Measurements from ENCODE around the gene LRFN2. TPM values are rescaled to one million over a fixed set of nuclear protein-coding genes. Genes with fewer than 3 reads are reported as not detected.

LRFN2 gene
- total and polyA plus RNA-seq, 4 donors, result 0.01 to 0.06 TPM; not detected in 2

GRCh38 chr6:40486576-40486975 lies 100.6 kb downstream of the LRFN2 start:
- no peaks in the 10 kb centered on the region for H3K9me3 ChIP-seq (ENCODE audit: control insufficient read depth in 4 of 4, insufficient read depth in 3 of 4, low read length in 3 of 4)
- no peaks in the 10 kb centered on the region for H3K27me3 ChIP-seq (ENCODE audit: control insufficient read depth in 3 of 3, insufficient read depth in 3 of 3, low read length in 2 of 3)
- H3K9ac ChIP-seq (ENCODE audit: insufficient read depth in 1 of 2, low read length in 2 of 2), result no peak overlapping the region
- no peak overlapping the region for H3K4me3 ChIP-seq
- WGBS, 2 donors, result 80 to 89% methylated on average over 4 of the region's 4 CpGs
- DNase-seq, result no peak
- H3K27ac ChIP-seq (ENCODE audit: low read depth in 1 of 2, low read length in 1 of 2), result no peak overlapping the region
- no peaks in the 10 kb centered on the region for H3K36me3 ChIP-seq (ENCODE audit: control insufficient read depth in 4 of 4, insufficient read depth in 4 of 4, low read length in 4 of 4)
- ATAC-seq (ENCODE audit: insufficient read depth, low FRiP score), result no peak
- peaks cover 0 to 8% (median 0%) of the 10 kb centered on the region in 5 donors for H3K4me1 ChIP-seq (ENCODE audit: control insufficient read depth in 5 of 5, insufficient read depth in 5 of 5, low read length in 5 of 5)
- TF ChIP-seq, protein P1, sequence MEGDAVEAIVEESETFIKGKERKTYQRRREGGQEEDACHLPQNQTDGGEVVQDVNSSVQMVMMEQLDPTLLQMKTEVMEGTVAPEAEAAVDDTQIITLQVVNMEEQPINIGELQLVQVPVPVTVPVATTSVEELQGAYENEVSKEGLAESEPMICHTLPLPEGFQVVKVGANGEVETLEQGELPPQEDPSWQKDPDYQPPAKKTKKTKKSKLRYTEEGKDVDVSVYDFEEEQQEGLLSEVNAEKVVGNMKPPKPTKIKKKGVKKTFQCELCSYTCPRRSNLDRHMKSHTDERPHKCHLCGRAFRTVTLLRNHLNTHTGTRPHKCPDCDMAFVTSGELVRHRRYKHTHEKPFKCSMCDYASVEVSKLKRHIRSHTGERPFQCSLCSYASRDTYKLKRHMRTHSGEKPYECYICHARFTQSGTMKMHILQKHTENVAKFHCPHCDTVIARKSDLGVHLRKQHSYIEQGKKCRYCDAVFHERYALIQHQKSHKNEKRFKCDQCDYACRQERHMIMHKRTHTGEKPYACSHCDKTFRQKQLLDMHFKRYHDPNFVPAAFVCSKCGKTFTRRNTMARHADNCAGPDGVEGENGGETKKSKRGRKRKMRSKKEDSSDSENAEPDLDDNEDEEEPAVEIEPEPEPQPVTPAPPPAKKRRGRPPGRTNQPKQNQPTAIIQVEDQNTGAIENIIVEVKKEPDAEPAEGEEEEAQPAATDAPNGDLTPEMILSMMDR (IDR thresholded peaks at IDR 0.05; ENCODE audit: control extremely low read depth, extremely low read depth), result no peak

DNA sequence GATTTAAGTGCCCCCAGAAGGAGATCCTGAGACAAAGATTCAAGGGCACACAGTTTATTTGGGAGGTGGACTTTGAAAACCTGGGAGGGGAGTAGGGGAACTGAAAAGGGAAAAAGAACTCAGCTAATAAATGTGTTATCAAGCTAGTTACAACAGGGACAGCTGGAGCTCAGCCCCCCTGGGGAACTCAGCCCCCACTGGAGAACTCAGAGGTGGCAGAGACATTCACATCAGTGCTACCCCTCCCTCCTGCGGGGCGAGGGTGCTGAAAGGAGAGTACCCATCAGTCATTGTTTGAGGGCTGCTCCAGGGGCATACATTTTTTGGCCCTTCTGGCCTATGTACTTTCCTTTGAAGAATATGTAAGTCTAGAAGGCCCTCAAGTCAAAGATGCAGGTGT lies 101.4 kb downstream of the LRFN2 start:
- DNase-seq, result no peak
- no peak overlapping the region for H3K4me3 ChIP-seq

DNA sequence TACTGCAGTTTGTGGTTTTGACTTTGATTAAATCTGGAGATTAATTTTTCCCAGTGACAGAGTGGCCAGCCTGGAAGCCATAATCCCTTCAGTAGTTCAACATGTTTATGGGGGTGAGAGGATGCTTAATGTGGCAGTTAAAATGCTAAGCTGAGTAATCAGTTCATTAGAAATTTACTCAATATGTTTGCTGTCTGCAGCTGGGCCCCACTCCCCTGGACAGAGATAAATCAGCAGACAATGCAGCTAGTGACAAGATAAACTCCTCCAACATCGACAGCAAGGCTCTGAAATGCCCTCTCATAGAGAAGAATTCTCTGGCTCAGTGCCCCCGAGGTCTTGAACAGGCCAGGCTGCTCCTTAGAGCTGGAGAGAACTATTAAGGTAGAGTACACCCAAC lies 101.9 kb downstream of the LRFN2 start:
- no peak overlapping the region for H3K27ac ChIP-seq (ENCODE audit: low read depth in 1 of 2, low read length in 1 of 2)
- DNase-seq (no peak), ATAC-seq (ENCODE audit: insufficient read depth, low FRiP score) (no peak)
- no peak overlapping the region for H3K9ac ChIP-seq (ENCODE audit: insufficient read depth in 1 of 2, low read length in 2 of 2)
- no peaks in the 10 kb centered on the region for H3K36me3 ChIP-seq (ENCODE audit: control insufficient read depth in 4 of 4, insufficient read depth in 4 of 4, low read length in 4 of 4)
- no peak overlapping the region for H3K4me3 ChIP-seq
- WGBS, 2 donors, result 34 to 46% methylated on average over 2 of the region's 2 CpGs
- H3K4me1 ChIP-seq (ENCODE audit: control insufficient read depth in 5 of 5, insufficient read depth in 5 of 5, low read length in 5 of 5), result peaks cover 0 to 8% (median 0%) of the 10 kb centered on the region in 5 donors
- H3K9me3 ChIP-seq (ENCODE audit: control insufficient read depth in 4 of 4, insufficient read depth in 3 of 4, low read length in 3 of 4), result no peaks in the 10 kb centered on the region
- H3K27me3 ChIP-seq (ENCODE audit: control insufficient read depth in 3 of 3, insufficient read depth in 3 of 3, low read length in 2 of 3), result no peaks in the 10 kb centered on the region
- TF ChIP-seq, protein P1 (IDR thresholded peaks at IDR 0.05; ENCODE audit: control extremely low read depth, extremely low read depth), result no peak

More for the DNA sequence above, 101.4 kb downstream of the LRFN2 start:
- Histone ChIP-seq H3K27me3 (ENCODE audit: control insufficient read depth in 3 of 3, insufficient read depth in 3 of 3, low read length in 2 of 3) (no peaks in the 10 kb centered on the region), H3K9me3 (ENCODE audit: control insufficient read depth in 4 of 4, insufficient read depth in 3 of 4, low read length in 3 of 4) (no peaks in the 10 kb centered on the region), H3K9ac (ENCODE audit: insufficient read depth in 1 of 2, low read length in 2 of 2) (no peak overlapping the region), H3K36me3 (ENCODE audit: control insufficient read depth in 4 of 4, insufficient read depth in 4 of 4, low read length in 4 of 4) (no peaks in the 10 kb centered on the region), H3K27ac (ENCODE audit: low read depth in 1 of 2, low read length in 1 of 2) (no peak overlapping the region), H3K4me1 (ENCODE audit: control insufficient read depth in 5 of 5, insufficient read depth in 5 of 5, low read length in 5 of 5) (peaks cover 0 to 8% (median 0%) of the 10 kb centered on the region in 5 donors)
- no peak for ATAC-seq (ENCODE audit: insufficient read depth, low FRiP score)
- TF ChIP-seq, protein P1 (IDR thresholded peaks at IDR 0.05; ENCODE audit: control extremely low read depth, extremely low read depth), result no peak
- WGBS, 2 donors, result 82 to 86% methylated on average over 2 of the region's 2 CpGs

- Histone ChIP-seq H3K9me3 (ENCODE audit: control insufficient read depth in 4 of 4, insufficient read depth in 3 of 4, low read length in 3 of 4) (no peaks in the 10 kb centered on the region), H3K36me3 (ENCODE audit: control insufficient read depth in 4 of 4, insufficient read depth in 4 of 4, low read length in 4 of 4) (no peaks in the 10 kb centered on the region), H3K27me3 (ENCODE audit: control insufficient read depth in 3 of 3, insufficient read depth in 3 of 3, low read length in 2 of 3) (no peaks in the 10 kb centered on the region), H3K4me3 (no peak overlapping the region), H3K9ac (ENCODE audit: insufficient read depth in 1 of 2, low read length in 2 of 2) (no peak overlapping the region), H3K27ac (ENCODE audit: low read depth in 1 of 2, low read length in 1 of 2) (no peak overlapping the region), H3K4me1 (ENCODE audit: control insufficient read depth in 5 of 5, insufficient read depth in 5 of 5, low read length in 5 of 5) (peaks cover 0 to 8% (median 0%) of the 10 kb centered on the region in 5 donors)
- ATAC-seq (ENCODE audit: insufficient read depth, low FRiP score), result no peak
- no peak for DNase-seq
- WGBS, 2 donors, result 85 to 90% methylated on average over 7 of the region's 7 CpGs
- TF ChIP-seq, protein P1 (IDR thresholded peaks at IDR 0.05; ENCODE audit: control extremely low read depth, extremely low read depth), result no peak
Observed at GRCh38 chr6:40484066-40484465, 103.1 kb downstream of the LRFN2 start.

Data from lung (tissue), 12 donors.